Hypothalamus (tissue), 51 donors: ENCODE results near the gene ESM1.
A peak's percentile ranks its signal among the peaks of the same experiment; 100 is the strongest.

Experiments used
- DNase-seq, 51 donors: peaks; one replicate each; lab custom pipeline; 2025; lab: John Stamatoyannopoulos, UW

Gene ESM1

DNA sequence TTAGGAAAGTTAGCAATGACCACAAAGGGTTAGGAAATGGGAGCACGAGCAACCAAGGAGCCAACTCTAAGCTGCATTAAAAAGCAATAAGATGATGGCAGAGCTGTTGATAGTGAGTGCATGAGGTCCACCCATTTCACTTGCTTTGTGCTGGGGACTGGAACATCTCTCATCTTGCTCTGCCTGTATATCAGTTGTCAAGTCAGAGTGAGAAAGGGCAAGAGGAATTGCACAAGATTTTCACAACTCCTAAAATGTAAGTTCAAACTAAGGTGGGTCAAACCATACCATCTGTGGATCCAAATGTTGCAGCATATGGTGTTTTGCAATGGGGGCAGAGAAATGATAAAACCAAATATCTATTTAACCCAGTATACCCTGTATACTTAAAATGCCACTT, 2.8 kb upstream of the ESM1 start:
- no peak for DNase-seq

DNA sequence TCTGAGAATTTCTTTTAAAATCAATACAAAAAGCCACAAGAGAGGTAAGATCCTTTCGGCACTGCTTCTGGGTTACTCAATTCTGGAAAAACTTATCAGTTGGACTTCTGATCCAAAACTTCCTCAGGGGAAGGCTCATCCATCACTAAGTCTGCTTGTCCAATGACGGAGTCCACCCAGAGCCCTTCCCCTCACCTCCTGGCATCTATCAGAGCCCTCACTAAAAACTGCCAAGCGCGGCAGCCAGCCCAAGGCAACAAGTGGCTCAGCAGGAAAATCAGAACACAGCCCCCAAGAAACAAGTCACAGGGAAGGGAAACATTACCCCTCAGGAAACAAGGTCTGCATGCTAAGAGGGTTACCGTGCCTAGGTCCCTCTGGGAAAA, 869 bp upstream of the ESM1 start:
- DNase-seq: no peak

DNA sequence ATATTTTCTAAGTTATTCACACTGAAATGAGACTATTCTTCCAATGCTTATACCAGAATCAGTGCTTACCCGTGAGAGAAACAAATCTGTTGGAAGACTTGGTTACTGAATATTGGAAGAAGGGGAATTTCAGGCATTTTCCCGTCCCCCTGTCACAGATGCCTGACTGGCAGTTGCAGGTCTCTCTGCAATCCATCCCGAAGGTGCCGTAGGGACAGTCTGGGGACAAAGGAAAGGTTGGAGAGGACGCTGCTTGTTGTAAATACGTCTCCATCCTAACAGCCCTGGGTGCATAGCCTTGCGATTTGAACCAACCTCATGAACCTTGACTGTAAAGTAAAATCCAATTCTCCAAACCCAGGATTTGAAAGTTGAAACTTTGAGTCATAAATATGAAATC, 3.5 kb downstream of the ESM1 start:
- DNase-seq: no peak

DNA sequence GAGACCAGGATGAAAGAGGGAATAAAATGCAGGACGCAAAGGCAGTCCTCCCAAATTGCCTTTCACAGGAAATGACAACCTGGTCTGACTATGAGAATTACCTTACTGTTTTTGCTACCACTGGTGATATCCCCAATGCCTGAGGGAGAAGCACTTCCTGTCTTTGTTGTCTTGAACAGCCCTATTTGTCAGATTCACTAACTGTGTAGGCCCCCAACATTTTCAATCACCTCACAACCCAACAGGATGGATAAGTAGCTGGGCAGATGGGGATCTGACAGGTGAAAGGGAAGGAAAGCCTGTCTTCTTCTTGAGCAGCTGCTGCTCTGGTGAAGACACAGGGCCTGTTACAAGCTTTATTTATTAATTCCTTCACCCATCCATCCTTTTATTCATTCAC, 9.7 kb downstream of the ESM1 start:
- no peak for DNase-seq

DNA sequence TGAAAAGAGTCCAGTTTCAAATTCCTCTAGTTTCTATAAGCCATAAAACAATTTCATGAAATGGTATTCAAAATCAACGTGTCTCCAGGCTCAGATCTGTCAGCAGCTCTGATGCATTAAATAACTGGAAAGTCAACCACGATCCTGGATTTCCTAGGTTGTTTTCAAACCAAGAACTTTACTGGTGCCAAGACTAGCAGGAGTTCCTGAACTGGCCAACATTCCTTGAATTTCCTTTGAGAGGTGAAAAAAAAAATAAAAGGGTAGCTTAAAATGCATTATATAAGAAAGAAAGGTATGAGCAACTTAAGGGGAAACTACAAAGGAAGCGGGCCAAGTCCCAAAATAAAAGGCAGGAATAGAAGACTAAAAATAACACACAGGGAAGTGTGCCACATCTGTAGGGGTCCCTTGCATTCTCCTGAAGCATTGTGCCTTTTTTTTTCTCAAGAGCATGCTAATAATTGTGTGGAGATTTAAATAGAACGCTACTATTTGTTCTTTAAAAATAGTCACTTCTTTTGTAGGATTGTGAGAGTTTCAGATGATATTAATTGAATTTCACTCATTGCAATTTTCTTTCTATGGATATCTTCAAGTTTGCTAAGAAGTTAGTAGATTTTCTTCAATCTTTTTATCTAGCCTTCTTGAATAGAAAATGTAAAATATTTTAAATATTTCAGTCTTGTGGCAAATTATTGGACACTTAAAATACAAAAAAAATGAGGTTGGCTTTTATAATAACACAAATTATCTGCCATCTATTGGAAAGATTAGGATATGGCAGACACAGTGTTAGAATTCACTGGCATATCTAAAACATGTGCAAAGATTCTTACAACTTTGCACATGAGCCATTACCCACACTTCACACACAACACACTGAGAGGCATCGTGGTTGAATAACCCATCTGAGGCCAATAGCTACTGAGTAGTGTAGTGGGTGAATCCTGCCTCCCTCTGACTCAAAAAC, 15.3 kb downstream of the ESM1 start:
- DNase-seq: no peak

DNA sequence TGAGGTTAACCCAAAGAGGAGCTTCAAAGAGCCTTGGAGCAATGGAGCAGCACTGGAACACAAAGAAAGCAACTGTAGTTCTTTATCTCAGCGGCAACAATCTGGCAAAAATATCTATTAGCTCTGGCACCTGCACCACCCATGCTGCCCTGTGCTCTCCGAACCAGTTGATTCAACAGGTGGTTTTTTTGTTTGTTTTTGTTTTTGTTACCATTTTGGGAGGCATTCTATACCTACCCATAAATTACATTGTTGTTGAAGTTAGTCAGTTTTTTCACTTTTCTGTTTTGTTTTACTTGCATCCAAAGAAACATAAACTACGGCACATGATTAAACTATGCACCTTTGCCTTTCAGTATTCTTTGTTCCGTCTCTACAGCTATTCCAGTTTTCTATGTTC, 16.2 kb downstream of the ESM1 start:
- DNase-seq: no peak

DNA sequence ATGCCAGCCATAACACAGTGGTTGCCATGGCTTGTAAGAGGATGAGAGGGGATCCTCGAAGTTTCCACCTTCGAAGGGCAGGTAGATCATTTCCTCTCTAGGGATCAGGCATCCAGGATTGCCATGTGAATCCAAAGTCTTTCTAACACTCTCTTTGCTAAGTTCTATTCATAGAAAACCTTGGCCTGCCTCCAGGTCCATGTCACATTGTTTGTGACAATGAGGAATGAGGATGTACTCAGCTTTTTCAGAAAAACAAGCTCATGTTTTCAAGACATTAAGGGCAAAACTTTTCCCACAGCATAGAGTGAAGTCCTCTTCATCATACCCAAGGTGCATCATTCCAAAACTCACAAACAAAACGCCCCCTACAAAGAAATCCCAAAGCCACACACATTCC, 19.6 kb downstream of the ESM1 start:
- DNase-seq: no peak

DNA sequence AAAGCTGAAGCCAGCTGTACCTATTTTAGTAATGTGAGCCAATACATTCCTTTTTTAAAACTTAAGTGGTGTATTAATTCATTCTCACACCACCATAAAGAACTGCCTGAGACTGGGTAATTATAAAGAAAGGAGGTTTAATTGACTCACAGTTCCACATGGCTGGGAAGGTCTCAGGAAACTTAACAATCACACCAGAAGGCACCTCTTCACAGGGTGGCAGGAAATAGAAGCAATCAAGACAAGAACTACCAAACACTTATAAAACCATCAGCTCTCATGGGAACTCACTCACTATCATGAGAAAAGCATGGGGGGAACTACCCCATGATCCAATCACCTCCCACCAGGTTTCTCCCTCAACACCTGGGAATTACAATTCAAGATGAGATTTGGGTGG, 21.0 kb downstream of the ESM1 start:
- DNase-seq: no peak

DNA sequence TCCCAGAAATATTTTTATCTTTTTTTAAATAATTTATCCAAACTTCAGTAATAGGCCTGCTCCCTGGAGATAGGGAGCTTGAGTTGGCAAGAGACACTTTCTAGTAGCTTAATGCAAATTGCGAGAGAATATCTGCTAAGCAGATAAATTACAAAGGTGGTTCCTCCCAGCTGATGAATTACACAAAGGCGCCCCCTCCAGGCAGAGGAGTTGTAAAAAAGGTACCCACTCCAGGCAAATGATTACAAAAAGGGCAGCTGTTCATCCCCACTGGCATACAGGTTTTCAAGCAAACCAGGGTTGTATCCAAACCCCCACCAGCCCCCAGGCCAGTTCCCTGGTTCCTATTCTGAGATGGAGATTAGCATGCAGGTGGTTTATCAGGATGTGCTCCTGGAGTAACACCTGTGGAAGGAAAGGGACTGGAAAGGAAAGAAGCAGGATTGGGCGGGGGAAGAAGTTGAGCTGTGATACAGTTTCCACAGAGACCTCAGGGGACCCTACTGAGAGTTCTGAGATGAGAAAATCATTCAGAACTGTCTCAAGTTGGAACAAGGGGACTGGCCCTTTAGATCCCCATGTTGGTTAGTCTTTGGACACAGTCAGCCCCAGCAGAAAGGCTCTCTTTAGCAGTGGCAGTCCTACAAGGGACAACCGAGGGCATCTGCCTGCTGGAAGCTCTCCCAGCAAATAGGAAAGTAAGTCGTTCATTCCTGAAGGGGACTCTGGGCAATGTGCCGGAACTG, 25.5 kb downstream of the ESM1 start:
- DNase-seq: no peak

DNA sequence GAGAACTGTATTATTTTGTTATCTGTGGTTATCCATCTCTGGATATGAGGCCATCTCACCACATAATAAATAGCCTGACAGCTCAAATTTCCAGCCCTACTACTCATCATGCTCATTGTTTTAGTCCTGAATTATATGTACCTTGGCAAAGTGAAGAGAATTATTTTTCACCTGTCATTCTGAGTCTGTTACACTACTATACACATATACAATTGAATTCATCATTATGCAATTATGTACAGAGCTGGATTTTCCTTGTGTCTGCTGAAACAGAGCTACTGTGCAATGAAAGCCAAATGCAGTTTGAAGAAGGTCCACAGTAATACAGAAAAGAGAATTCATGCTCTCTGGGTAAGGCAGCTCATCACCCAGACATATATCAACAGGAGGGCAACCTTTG, 28.5 kb downstream of the ESM1 start:
- DNase-seq: no peak

DNA sequence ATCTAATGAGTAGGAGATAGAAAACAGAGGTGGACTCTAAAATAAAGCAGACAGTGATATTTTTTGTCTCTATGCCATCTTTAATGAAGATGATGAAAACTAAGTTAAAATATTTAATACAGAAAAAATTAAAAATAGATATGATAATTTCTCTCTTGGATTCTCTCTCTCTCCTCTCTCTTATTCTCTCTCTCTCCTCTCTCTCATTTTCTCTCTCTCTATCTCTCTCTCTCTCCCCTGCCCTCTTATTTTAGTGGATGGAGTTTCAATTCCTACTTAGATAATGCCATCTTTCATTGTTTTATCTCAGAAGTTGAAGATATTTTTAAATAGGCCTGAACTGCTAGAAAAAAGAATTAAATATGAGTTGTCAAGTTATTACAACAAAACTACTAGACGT, 38.2 kb downstream of the ESM1 start:
- DNase-seq: no peak

DNA sequence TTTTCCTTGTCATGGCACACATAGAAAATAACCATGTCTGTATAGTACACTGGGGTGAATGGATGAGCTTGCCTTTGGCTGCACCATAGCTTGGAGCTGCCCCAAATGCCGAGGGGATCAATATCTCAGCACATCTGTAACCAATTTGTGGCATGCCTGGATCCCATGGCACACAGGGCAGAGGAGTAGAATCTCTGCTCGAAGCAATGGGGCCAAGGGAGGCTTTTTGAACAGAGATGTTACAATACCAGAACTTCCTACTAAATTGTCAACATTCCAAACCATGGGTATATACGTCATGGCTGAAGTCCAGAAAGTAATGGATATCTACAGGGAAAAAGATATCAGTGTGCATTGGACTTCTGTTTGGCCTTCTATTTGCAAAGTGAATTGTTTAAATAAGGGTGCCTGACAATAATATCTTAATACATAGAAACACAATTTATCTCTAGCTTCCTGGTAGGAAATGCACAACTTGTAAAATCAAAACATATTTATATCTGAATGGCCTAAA, 39.0 kb downstream of the ESM1 start:
- DNase-seq: no peak

DNA sequence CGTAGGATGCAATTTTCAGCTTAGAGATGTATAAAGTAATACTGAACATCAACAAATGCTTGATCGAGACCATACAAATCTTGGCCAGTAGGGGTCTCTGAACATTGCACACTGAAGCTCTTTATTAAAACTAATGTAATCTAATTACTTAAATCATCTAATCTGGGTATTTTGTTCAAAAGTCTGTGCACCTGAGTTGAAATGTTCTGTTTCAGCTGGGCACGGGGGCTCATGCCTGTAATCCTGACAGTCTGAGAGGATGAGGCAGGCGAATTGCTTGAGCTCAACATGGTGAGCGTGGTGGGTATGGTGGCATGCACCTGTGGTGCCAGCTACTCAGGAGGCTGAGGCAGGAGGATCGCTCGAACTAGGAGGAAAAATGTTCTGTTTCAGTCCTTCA, 41.0 kb downstream of the ESM1 start:
- peak in 3 of 51 donors; percentile 0 to 7 (median 5) for DNase-seq

DNA sequence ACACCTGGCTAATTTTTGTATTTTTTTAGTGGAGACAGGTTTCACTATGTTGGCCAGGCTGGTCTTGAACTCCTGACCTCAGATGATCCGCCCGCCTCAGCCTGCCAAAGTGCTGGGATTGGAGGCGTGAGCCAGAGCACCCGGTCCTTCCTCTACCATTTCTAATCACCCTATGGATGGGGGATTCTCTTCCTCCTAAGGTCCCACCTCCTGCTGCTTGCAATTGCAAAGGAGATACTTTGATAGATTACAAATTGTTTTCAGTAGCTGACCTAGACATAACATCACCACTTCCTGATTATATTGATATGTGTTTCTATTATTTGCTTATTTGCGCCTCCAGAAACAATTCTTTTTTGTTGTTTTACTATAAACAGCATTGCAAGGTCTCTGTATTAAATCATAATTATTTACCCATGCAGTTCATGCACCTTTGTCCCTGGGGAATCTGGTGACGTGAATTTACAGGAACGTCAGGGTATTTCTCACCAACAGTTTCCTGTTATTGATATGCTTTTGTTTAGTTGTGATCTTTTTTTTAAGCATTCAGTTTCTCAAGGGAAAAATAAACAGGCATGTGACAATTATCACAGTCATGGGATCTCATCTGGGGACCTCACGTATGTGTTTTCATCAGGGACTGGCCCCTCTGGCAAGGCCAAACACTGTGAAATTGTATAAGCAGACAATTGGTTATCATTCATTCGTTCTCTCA, 43.2 kb downstream of the ESM1 start:
- no peak for DNase-seq

DNA sequence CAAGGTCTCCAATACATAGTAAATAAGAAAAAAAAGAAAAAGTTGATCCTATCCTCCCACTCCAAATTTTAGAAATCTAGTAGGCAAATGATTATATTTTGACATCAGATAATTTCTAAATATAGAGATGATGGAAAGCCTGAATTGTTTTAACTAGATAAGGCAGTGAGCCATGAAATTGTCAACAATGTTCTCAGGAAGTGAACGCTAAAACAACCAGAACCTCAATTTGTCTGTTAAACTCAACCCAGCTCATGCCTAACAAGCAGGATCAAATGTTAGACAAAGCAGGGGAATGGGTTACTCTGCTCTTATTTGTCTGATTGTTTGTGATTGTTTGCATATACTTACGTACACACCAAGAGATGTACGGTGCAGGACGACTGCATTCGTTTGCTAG, 49.2 kb downstream of the ESM1 start:
- DNase-seq: no peak

DNA sequence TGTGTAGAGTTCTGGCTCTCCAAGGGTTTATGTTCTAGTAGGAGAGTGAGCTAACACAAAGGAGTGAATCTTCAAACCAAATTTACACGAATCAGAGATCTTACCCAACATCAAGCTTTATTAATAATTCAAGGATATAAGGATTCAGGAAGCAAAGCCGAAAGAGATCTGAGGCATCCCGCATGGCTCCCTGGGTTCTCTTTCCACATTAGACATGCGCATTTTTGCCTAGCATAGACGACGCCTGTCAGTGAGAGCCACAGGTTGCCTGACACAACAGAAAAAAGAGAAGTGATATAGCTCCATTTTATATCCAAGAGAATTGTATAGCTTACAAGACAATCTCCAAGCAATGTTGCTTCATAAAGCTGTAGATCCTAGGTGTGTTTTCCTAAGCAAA, 52.6 kb downstream of the ESM1 start:
- DNase-seq: no peak

DNA sequence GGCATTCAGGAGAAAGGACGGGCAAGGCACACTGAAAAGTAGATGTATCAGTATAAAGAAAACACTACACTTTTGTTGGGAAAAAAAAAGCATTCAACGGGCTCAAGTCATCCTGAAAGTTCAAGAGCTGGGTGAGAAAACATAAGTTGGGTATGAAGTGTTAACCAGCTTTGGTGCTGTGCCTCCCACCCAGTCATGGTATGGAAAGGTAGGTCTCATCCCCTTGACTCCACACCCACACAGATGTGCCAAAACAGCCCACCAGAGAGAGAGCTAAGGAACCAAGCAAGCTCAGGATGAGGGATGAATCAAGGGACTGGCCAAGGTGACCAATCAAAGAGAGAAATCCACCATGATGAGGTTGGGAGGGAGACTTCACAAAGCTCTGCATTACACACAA, 54.7 kb downstream of the ESM1 start:
- DNase-seq: no peak
